Activated CD8-positive, alpha-beta memory T cell treated with anti-CD3 and anti-CD28 coated beads, Interleukin-2, amount 50 U/mL, for 4 hours (primary cell): ENCODE results near the gene RTEL1.

Experiments
- DNase-seq: peaks from one replicate; pipeline ENCODE4 v3.0.0-alpha.2; 2020

RTEL1 gene

GRCh38 chr20:63732118-63733095 lies 74.3 kb downstream of the RTEL1 start:
- no peak for DNase-seq

- DNase-seq, result no peak
Observed at GRCh38 chr20:63733117-63733516, 75.0 kb downstream of the RTEL1 start.

DNA sequence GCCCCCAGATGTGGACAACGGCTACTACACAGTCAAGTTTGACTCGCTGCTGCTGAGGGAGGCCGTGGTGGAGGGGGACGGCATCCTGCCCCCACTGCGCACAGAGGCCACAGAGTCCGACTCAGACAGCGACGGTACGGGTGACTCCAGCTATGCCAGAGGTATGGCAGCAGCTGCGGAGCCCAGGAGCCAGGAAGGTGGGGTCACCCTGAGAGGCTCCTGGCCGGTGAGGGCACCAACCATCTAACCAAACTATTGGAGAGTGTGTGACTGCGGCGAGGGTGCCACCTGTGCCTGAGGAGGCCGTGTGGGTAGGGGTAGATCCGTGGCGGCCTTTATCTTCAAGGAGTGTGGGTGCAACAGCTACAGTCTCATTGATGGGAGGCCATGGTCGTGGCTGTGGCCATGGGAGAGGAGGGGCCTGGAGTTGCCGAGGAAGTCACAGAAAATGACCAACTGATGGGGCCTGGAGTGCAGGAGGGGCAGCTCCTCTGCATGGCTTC lies 75.5 kb downstream of the RTEL1 start:
- no peak for DNase-seq

DNA sequence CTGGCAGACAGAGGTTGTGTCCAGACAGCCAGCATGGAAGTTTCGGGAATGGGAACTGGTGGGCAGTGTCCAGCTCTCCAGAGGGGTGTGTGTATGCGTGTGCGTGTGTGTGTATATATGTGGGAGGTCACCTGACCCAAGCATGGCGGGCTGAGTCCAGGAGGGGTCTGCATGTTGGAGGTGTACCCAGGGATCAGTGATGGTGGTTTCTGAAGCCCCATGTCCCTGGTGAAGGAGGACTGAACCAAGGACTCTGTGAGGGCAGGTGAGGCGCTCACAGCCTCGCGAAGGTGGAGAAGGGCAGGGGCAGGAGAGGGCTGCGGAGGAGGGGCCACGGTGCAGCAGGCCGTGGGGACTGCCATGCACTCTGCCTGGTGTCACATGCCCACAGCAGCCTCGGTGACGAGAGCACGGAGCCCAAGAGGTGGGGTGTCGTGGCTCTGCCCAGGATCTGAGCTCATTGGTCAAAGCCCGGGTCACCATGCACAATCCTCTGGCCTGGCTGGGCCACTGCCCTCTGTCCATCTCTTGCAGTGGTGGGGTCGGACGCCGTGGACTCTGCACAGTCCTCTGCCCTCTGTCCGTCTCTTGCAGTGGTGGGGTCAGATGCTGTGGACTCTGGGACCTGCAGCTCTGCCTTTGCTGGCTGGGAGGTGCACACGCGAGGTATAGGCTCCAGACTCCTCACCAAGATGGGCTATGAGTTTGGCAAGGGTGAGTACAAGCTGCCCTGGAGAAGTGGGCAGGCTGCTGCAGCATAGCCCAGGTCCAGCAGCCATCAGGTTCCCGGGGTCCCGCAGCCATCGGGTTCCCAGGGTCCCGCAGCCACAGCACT lies 76.2 kb downstream of the RTEL1 start:
- no peak for DNase-seq

DNA sequence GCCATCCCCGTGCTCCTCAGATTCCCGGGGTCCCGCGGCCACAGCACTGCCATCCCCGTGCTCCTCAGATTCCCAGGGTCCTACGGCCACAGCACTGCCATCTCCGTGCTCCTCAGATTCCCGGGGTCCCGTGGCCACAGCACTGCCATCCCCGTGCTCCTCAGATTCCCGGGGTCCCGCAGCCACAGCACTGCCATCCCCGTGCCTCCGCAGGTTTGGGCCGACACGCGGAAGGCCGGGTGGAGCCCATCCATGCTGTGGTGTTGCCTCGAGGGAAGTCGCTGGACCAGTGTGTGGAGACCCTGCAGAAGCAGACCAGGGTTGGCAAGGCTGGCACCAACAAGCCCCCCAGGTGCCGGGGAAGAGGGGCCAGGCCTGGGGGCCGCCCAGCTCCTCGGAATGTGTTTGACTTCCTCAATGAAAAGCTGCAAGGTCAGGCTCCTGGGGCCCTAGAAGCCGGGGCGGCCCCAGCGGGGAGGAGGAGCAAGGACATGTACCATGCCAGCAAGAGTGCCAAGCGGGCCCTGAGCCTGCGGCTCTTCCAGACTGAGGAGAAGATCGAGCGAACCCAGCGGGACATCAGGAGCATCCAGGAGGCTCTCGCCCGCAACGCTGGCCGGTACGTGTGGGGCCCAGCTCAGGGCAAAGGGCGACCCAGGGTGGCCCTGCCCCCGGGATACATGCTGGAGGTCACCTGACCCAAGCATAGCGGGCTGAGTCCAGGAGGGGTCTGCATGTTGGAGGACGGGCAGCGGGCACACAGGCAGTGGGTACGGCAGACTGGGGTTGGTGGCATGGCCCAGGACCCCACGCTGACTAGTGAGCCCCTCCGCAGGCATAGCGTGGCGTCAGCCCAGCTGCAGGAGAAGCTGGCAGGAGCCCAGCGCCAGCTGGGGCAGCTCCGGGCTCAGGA lies 77.1 kb downstream of the RTEL1 start:
- DNase-seq, result no peak

GRCh38 chr20:63735859-63736718 lies 78.0 kb downstream of the RTEL1 start, which contains the start of gene LIME1:
LIME1 (plus strand) TSS chr20:63736664; CDS start chr20:63737550, 886 bp downstream.
- DNase-seq, result peak; percentile 75

GRCh38 chr20:63736893-63737694 lies 79.0 kb downstream of the RTEL1 start:
- DNase-seq, result peak; percentile 67

DNA sequence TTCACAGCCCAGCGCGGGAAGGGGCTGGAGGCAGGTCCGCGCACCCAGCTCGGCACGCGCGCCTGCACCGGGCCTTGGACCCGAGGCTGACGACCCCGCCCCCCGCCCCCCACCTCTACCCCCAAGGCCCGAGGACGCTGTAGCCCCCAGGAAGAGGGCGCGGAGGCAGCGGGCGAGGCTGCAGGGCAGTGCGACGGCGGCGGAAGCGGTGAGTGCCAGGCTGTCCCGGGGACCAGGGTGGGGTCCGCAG lies 79.5 kb downstream of the RTEL1 start:
- DNase-seq, result no peak

- no peak for DNase-seq
Observed at GRCh38 chr20:63737945-63738686, 80.0 kb downstream of the RTEL1 start.

GRCh38 chr20:63738687-63739129 lies 80.6 kb downstream of the RTEL1 start:
- DNase-seq, result no peak

DNA sequence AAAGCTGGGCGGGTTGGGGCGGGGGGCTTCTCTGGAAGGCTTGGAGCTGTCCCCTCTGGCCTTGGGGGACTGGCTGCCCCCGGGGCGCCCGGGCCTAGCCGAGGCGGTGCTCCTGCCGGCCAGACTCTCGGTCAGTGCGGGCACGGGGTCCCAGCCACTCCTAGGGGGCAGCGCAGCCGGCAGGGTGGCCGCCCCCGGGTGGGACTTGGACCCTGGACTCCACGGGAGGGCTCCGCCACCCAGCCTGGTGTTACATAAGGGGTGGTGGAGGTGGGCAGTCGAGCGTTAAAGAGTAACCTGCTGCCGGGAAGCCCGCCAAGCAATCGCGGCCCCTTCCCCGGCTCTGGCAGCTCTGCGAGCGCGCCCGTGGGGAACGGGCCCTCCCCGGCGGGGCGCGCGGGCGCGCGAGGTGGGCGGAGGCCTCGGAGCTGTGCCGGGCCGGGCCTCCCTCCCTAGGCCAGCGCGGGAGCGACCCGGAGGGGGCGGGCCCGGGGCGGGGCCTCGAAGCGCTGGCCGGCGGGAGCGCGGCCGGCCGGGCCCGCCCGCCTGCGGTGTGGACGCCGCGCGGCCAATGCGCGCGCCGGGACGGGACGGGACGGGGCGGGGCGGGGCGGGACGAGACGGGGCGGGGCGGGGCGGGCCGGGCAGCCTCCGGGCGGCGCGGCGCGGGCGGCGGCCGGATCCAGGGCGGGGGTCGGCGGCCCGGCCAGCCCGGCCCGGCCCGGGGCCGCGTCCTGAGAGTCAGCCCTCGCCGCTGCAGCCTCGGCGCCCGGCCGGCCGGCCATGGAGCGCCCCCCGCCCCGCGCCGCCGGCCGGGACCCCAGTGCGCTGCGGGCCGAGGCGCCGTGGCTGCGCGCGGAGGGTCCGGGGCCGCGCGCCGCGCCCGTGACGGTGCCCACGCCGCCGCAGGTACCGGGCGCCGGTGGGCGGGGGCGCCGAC lies 81.3 kb downstream of the RTEL1 start, which contains the start of gene SLC2A4RG:
TSS of gene SLC2A4RG (plus strand) at position 647 of the 940 bp plus-strand sequence. CDS start at position 784, 137 bp downstream.
- peak; percentile 66 for DNase-seq

GRCh38 chr20:63740070-63740626 lies 82.0 kb downstream of the RTEL1 start:
- no peak for DNase-seq

DNA sequence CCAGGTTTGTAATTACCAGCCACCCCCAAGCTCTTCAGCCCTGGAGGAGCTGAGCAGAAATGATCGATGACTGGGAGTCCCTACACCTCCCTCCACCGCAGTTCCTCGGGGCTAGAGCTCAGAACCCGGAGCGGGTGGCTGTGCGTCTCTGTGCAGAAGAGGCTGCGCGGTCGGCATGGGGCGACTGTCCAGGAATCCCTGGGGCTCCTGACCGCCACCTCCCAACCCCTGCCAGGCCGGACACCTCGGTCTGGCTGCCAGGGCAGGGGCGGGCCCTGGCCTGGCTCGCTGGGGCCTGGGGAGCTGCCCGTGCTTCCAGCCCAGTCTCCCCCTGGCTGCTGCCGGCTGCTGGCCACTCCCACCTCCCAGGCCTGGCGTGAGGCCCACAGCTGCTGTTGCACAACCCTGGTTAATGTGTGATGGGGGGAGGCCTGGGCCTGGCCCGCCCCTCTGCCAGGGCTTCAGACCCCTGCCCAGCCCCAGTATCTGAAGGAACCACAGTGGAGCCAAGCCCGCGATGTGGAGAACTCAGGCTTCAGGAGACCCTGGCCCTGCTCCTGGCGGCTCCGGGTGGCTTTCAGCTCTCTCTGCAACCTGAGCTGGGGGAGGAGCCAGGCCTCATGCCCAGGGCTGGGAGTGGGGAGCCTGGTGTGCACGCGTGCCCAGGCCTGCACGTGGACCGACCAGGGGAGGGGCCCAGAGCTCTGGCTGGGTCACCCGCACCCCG lies 82.7 kb downstream of the RTEL1 start:
- no peak for DNase-seq

- DNase-seq, result no peak
Observed at GRCh38 chr20:63741354-63741675, 83.2 kb downstream of the RTEL1 start.

- no peak for DNase-seq
Observed at GRCh38 chr20:63741676-63742380, 83.7 kb downstream of the RTEL1 start.

GRCh38 chr20:63742381-63743024 lies 84.4 kb downstream of the RTEL1 start:
- DNase-seq, result no peak
